AG09319 (cell line): ENCODE results near the gene GADD45B.
"Not testable (repeated sequence)": the region's sequence is repeated elsewhere in the genome, so short reads cannot be mapped to it uniquely, and the experiment has no call there.

Experiments used
- DNase-seq: peaks from one replicate; pipeline ENCODE4 v3.0.0-alpha.2; 2010; ENCODE audit warnings: low read depth; ENCODE audit errors: extremely low read depth
- CTCF ChIP-seq: IDR thresholded peaks from 2 replicates; pipeline ENCODE4 v1.5.1; 2011; ENCODE audit warnings: low read depth, mild to moderate bottlenecking, inconsistent platforms, low read length, moderate library complexity

GADD45B gene

GRCh38 chr19:2500156-2500555 lies 24.2 kb downstream of the GADD45B start:
- TF ChIP-seq CTCF, result no peak
- DNase-seq, result no peak

GRCh38 chr19:2500841-2501261 lies 24.9 kb downstream of the GADD45B start:
- DNase-seq, result no peak
- TF ChIP-seq CTCF, result no peak

GRCh38 chr19:2503521-2504109 lies 27.7 kb downstream of the GADD45B start:
- DNase-seq, result no peak
- TF ChIP-seq CTCF, result no peak

GRCh38 chr19:2506656-2507055 lies 30.7 kb downstream of the GADD45B start:
- DNase-seq, result not testable (repeated sequence)

- no peak for TF ChIP-seq CTCF
- no peak for DNase-seq
Measured at GRCh38 chr19:2507109-2507508, 31.2 kb downstream of the GADD45B start.

- no peak for TF ChIP-seq CTCF
- no peak for DNase-seq
Measured at GRCh38 chr19:2509096-2509495, 33.2 kb downstream of the GADD45B start.

- no peak for DNase-seq
- no peak for TF ChIP-seq CTCF
Measured at GRCh38 chr19:2511570-2511969, 35.6 kb downstream of the GADD45B start.

GRCh38 chr19:2511991-2512390 lies 36.1 kb downstream of the GADD45B start:
- no peak for TF ChIP-seq CTCF
- no peak for DNase-seq
